GM10248 (cell line): ENCODE data around the gene TRAPPC1.

ENCODE experiments used
- CTCF ChIA-PET: fragments of 300-600 bp; sonication (Branson Sonifier 250); formaldehyde crosslinking; extraction: SDS; loops from one replicate; lab custom pipeline; 2021; ENCODE audit warnings: antibody characterized with exemption; lab: Yijun Ruan, JAX
- POLR2A ChIA-PET: fragments of 350-650 bp; sonication (Branson Sonifier 250); formaldehyde crosslinking; extraction: SDS; loops from one replicate; lab custom pipeline; 2020; ENCODE audit warnings: antibody characterized with exemption; lab: Yijun Ruan, JAX
- DNase-seq: peaks from one replicate; pipeline ENCODE4 v3.0.0; 2012; ENCODE audit errors: extremely low spot score
- TF ChIP-seq, protein P1 (sequence below): IDR thresholded peaks from 2 replicates; pipeline ENCODE4 v1.5.1; 2012; ENCODE audit warnings: mild to moderate bottlenecking, low read depth; ENCODE audit errors: extremely low read depth, missing control alignments, control extremely low read depth

TRAPPC1 gene

DNA sequence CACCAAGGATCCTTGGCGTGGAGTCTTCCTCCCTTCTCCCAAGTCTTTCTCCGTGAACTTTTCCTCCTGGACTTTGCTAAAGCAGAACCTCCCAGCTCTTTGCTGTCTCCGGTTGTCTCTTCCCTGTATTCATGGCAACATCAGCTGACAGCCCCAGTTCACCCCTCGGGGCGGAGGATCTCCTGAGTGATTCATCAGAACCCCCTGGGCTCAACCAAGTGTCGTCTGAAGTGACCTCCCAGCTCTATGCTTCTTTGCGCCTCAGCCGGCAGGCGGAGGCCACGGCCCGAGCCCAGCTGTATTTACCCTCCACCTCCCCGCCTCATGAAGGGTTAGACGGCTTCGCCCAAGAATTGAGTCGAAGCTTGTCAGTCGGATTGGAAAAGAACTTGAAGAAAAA is 1.2 kb upstream of the TRAPPC1 start:
- peak; percentile 51 for DNase-seq
- POLR2A ChIA-PET, result interaction anchor here (0.7 to 1.4 kb wide), 2 partner anchors 17 to 448 kb away, joined by 3 to 5 read pairs; partner anchors contain the start of gene RNF227
- TF ChIP-seq, protein P1, sequence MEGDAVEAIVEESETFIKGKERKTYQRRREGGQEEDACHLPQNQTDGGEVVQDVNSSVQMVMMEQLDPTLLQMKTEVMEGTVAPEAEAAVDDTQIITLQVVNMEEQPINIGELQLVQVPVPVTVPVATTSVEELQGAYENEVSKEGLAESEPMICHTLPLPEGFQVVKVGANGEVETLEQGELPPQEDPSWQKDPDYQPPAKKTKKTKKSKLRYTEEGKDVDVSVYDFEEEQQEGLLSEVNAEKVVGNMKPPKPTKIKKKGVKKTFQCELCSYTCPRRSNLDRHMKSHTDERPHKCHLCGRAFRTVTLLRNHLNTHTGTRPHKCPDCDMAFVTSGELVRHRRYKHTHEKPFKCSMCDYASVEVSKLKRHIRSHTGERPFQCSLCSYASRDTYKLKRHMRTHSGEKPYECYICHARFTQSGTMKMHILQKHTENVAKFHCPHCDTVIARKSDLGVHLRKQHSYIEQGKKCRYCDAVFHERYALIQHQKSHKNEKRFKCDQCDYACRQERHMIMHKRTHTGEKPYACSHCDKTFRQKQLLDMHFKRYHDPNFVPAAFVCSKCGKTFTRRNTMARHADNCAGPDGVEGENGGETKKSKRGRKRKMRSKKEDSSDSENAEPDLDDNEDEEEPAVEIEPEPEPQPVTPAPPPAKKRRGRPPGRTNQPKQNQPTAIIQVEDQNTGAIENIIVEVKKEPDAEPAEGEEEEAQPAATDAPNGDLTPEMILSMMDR, result peak; percentile 19
- CTCF ChIA-PET, result interaction anchor here (0.8 to 10.4 kb wide), 25 partner anchors 8 to 637 kb away, joined by 3 to 107 read pairs (median 4); partner anchors contain the start of gene RNF227

DNA sequence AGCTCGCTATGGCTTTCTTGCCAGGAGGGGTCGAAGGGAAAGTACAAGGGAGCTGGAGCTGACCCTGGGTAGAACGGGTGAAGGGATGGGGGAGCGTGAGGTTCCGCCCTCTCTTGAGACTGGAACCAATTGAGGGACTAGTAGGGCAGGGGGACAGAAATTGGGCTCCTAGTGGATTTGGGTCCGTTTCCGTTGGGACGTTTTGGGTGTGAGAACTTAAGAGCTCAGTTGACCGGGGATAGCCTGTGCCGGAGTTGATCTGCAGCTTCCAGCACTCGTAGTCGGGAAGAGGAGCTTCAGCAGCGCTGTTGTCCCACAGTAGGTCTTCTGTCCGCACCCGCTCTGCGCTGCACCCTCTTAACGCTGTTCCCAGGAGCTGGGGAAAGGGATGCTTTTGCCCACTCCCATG is 741 bp upstream of the TRAPPC1 start:
- DNase-seq, result peak; percentile 54
- POLR2A ChIA-PET, result interaction anchor here (0.7 to 1.4 kb wide), 3 partner anchors 12 to 447 kb away, joined by 3 to 5 read pairs (median 5); partner anchors contain the start of gene RNF227
- TF ChIP-seq, protein P1, result no peak
- CTCF ChIA-PET, result interaction anchor here (0.7 to 10.4 kb wide), 27 partner anchors 9 to 637 kb away, joined by 3 to 107 read pairs (median 4); partner anchors contain the start of gene RNF227

DNA sequence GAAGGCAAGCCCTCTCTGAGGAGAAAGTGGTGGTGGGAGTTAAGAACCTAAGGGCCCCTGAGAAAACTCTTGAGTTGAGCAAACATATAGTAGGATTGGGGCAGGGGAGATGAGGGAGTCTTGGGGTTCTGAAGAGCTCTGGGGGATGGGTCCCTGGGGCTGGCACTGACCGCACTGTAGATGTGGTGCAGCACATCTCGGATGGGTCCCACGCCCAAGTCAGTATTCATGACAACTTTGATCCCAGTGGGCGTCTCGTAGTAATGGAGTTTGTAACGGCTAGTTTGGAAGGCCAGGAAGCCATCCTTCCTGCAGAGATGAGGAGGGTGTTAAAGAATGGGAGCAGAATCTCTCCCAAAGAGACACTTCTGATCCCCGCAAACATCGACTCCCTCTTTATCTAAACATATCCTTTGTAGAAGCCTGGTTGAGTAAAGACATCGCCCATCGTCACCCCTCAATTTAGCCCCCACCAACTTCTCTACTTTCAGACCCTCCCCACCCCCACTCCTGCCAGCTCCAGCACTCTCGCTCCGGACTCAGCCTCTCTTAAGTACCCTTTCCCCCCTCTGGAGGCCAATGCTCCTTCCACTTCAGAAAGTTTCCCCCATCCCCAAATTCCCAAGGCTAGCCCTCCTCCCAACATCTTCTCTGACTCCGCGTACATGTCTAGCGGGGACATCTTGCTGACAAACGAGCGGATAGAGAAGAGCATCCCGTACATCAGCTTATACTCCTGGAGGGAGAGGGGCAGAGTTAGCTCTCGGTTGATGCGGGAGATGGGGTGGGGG is 710 bp downstream of the TRAPPC1 start:
- no peak for DNase-seq
- CTCF ChIA-PET, result interaction anchor here (1.0 to 10.4 kb wide), 11 partner anchors 12 to 129 kb away, joined by 3 to 107 read pairs (median 4); partner anchors contain the start of gene RNF227
- TF ChIP-seq, protein P1, result no peak
- POLR2A ChIA-PET, result interaction anchor here (0.9 to 1.0 kb wide), 2 partner anchors 14 to 244 kb away, joined by 3 to 5 read pairs; partner anchors contain the start of gene TP53

DNA sequence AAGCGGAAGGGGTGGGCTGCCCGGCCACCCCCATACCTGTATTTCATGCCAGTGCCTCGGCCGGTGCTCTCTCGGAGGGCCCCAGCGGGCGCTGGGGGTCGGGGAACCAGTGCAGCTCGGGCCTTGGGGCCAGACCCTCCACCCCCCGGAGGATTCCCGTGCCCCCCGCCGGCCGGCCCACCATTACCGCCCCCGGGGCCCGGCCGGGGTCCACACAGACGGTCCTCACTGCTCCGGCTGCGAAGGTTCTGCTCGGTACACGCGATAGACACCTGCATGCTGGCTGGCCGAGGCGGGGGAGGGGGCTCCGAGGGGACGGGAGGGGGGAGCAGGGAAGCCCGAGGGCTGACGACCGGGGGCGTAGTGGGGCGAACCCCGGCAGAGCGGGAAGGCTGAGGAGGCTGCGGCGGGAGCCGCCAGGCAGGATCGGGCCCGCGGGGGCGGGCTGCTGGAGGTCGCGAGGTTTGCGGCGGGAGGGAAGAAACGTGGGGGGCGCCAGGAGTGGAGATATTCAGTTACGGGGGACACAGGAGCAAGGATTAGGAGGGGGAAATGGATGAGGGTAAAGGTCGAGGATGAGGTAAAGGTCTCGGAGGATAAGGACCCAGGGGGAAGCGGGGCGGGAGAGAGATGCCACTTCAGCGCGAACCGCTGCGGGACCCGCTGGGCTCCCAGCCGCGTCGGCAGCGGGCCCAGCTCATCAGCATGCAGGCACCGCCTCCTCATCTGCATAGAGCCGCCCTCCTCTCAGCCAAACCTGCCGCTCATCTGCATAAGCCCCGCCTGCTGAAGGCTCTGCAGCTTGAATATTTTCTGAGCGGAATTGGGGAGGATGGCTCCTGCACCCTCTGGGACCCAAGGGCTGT is 2.4 kb downstream of the TRAPPC1 start, which contains the start of gene KCNAB3:
KCNAB3 (minus strand) TSS at position 699 of the 866 bp plus-strand sequence; CDS start at position 278, 421 bp downstream.
- CTCF ChIA-PET, result interaction anchor here (1.2 to 10.4 kb wide), 3 partner anchors 10 to 112 kb away, joined by 5 to 107 read pairs (median 77); partner anchors contain the start of gene RNF227
- DNase-seq, result peak; percentile 76
- TF ChIP-seq, protein P1, result no peak
- POLR2A ChIA-PET, result interaction anchor here (0.5 kb wide), 1 partner anchor 17 kb away, joined by 4 read pairs; no protein-coding TSS in a partner anchor

DNA sequence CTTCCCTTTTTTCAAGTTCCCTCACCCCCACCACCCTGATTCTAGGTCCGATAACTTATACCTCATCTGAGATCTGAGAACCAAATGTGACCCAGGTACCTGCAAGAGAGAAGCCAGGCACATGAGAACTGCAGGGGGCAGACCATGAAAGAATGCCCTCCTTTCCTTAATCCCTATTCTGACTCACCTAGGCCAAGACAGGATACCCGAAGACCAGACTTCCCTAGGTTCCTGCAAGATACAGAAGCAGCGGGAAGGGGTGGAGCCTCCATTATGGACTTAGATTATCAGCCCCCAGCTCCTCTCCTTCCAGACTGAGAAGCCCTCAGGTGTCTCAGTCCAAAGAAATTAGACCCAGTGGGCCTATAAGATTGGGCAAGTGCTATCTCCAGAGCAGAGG is 4.2 kb downstream of the TRAPPC1 start:
- ChIA-PET POLR2A (no interaction called here), CTCF (interaction anchor here (0.8 to 2.3 kb wide), 3 partner anchors 15 to 114 kb away, joined by 3 to 6 read pairs (median 5); no protein-coding TSS in a partner anchor)
- no peak for DNase-seq
- TF ChIP-seq, protein P1, result no peak
